Calu3 (cell line): ENCODE data around the gene HS6ST1. TPM values are rescaled to one million over a fixed set of nuclear protein-coding genes. Genes with fewer than 3 reads are reported as not detected.
A peak's percentile ranks its signal among the peaks of the same experiment; 100 is the strongest.
"Not testable (repeated sequence)": the region's sequence is repeated elsewhere in the genome, so short reads cannot be mapped to it uniquely, and the experiment has no call there.

Experiments used
- BruUV-seq: library from RNA; stranded (reverse); fragments of 400-500 nt; replicated peaks from 2 replicates; lab custom pipeline; 2021; lab: Mats Ljungman, UMichigan
- CTCF ChIA-PET: fragments of 300-600 bp; sonication (Branson Sonifier 250); formaldehyde crosslinking; loops from one replicate; lab custom pipeline; 2022; ENCODE audit warnings: antibody characterized with exemption; lab: Charles Lee
- DNase-seq: peaks from one replicate; pipeline ENCODE4 v3.0.0; 2022
- H3K27ac Mint-ChIP-seq: one replicate; pipeline ENCODE4 v1.8.0; 2022; ENCODE audit warnings: mixed read lengths; ENCODE audit not compliant: unreplicated experiment
- H3K27me3 Mint-ChIP-seq: one replicate; pipeline ENCODE4 v1.8.0; 2022; ENCODE audit warnings: mixed read lengths; ENCODE audit not compliant: unreplicated experiment
- H3K36me3 Mint-ChIP-seq: one replicate; pipeline ENCODE4 v1.8.0; 2022; ENCODE audit warnings: mild to moderate bottlenecking, moderate library complexity, mixed read lengths; ENCODE audit not compliant: insufficient read depth, unreplicated experiment
- H3K4me1 Mint-ChIP-seq: one replicate; pipeline ENCODE4 v1.8.0; 2022; ENCODE audit warnings: mild to moderate bottlenecking, low read depth, mixed read lengths; ENCODE audit not compliant: unreplicated experiment
- H3K4me3 Mint-ChIP-seq: one replicate; pipeline ENCODE4 v1.8.0; 2022; ENCODE audit warnings: mild to moderate bottlenecking, low read depth, moderate library complexity, mixed read lengths; ENCODE audit not compliant: unreplicated experiment
- H3K9me3 Mint-ChIP-seq: one replicate; pipeline ENCODE4 v1.8.0; 2022; ENCODE audit warnings: low read depth, mixed read lengths; ENCODE audit not compliant: unreplicated experiment
- intact Hi-C: fragments of 100-400 bp; cut with micrococcal nuclease; formaldehyde crosslinking; loops from one replicate; pipeline ENCODE4 v1.10.0; 2022; ENCODE audit not compliant: unreplicated experiment
- total RNA-seq: library from RNA; stranded (reverse); gene quantifications from 2 replicates; pipeline ENCODE4 v1.2.3, GENCODE V29; 2022
- TF ChIP-seq, protein P1 (sequence below): fragments of 200-600 bp; IDR thresholded peaks from one replicate; pipeline ENCODE4 v1.8.0; 2022; ENCODE audit warnings: antibody characterized with exemption; ENCODE audit not compliant: unreplicated experiment

Gene HS6ST1
- total RNA-seq, 1 experiment from 2014 or later = 34.6 TPM

DNA sequence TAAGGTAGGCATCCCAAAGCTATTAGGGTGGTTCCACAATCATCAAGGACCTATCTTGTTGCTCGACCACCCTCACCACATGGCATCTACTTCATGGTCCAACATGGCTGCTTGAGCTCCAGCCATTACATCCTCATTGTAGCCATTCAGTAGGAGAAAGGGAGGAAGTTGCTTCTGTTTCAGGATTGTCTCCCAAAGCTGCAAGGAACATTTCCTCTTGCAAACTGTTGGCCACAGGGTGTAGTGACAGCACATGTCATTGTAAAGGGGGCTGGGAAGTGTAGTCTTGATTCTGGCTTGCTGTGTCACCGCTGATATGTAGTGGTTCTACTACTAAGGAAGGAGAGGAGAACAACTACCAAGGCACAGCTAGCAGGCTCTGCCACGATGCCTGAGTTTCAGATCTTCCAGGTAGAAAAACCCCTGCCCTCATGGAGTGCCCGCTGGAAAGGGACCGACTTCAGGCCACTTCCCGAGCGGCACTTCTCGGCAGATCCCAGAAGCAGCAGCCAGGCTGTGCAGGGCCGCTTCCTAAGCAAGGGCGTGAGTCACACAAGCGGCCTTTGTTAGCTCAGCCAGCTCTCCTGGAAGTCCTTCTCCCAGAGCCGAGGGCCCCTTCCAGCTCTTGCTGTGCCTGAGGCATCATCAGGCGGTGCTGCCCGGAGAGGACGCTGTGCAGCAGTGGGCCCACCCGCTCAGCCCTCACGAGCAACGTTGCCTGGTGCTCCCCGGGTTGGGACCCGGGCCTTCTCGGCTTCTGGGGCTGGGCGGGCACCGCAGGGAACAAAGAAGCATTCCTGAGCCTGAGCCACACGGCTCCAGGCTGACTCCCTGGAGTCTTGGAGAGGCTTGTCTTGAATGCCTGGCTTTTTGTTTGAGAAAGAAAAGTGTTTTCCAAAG is 58.2 kb downstream of the HS6ST1 start:
- BruUV-seq = no TSS peak
- Mint-ChIP-seq H3K4me3 (no peak overlapping the region), H3K9me3 (no peaks in the 10 kb centered on the region), H3K27ac (no peak overlapping the region), H3K27me3 (no peaks in the 10 kb centered on the region), H3K36me3 (peaks cover 8% of the 10 kb centered on the region), H3K4me1 (no peaks in the 10 kb centered on the region)
- intact Hi-C loops = no loop called here
- DNase-seq = peak; percentile 60
- TF ChIP-seq, protein P1, sequence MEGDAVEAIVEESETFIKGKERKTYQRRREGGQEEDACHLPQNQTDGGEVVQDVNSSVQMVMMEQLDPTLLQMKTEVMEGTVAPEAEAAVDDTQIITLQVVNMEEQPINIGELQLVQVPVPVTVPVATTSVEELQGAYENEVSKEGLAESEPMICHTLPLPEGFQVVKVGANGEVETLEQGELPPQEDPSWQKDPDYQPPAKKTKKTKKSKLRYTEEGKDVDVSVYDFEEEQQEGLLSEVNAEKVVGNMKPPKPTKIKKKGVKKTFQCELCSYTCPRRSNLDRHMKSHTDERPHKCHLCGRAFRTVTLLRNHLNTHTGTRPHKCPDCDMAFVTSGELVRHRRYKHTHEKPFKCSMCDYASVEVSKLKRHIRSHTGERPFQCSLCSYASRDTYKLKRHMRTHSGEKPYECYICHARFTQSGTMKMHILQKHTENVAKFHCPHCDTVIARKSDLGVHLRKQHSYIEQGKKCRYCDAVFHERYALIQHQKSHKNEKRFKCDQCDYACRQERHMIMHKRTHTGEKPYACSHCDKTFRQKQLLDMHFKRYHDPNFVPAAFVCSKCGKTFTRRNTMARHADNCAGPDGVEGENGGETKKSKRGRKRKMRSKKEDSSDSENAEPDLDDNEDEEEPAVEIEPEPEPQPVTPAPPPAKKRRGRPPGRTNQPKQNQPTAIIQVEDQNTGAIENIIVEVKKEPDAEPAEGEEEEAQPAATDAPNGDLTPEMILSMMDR = no peak
- CTCF ChIA-PET = interaction anchor here (1.0 kb wide), 1 partner anchor 55 kb away, joined by 3 read pairs; no protein-coding TSS in a partner anchor

DNA sequence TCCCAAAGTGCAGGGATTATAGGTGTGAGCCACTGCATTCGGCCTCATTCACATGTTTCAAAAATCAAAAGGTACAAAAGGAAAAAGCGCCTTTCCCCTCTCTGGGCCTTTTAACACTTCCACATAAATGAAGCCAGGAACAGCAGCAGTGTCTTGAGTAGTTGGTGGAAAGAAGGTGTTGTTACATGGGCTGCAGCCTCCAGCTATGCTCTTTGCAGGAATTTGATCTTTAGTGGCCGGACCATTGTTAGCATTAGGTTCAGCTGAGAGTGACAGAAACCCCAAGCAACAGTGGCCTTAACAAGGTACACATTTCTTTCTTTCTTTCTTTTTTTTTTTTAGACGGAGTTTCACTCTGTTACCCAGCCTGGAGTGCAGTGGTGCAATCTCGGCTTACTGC is 59.1 kb downstream of the HS6ST1 start:
- no TSS peak for BruUV-seq
- Mint-ChIP-seq H3K9me3 (no peaks in the 10 kb centered on the region), H3K27me3 (no peaks in the 10 kb centered on the region), H3K4me1 (no peaks in the 10 kb centered on the region), H3K4me3 (no peak overlapping the region), H3K36me3 (peaks cover 8% of the 10 kb centered on the region), H3K27ac (no peak overlapping the region)
- TF ChIP-seq, protein P1 = no peak
- CTCF ChIA-PET = no interaction called here
- intact Hi-C loops = no loop called here
- no peak for DNase-seq

GRCh38 chr2:128258218-128258617 is 60.5 kb downstream of the HS6ST1 start:
- CTCF ChIA-PET = no interaction called here
- Mint-ChIP-seq H3K27ac (no peak overlapping the region), H3K27me3 (no peaks in the 10 kb centered on the region), H3K4me1 (no peaks in the 10 kb centered on the region), H3K36me3 (peaks cover 5% of the 10 kb centered on the region), H3K9me3 (no peaks in the 10 kb centered on the region), H3K4me3 (no peak overlapping the region)
- BruUV-seq = no TSS peak
- intact Hi-C loops = no loop called here
- no peak for DNase-seq
- TF ChIP-seq, protein P1 = no peak

DNA sequence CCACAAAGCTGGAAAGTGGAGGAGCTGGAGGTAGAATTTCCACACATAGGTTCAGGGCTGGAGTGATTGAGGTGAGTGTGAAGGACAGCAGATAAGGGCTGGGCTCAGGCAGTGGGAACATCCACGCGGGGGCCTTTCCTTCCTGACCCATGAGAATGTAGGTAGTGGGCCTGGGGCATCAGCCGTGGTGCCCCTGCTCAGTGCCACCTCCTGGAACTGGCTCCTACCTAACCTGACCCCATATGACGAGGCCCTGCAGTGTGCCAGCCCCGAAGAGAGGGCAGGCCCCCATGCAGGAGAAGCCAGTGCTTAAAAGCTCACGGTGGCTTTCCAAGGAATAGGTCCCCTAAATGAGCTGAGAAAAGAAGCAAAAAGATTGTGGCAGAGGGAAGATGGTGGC is 66.2 kb downstream of the HS6ST1 start:
- Mint-ChIP-seq H3K4me3 (no peak overlapping the region), H3K9me3 (no peaks in the 10 kb centered on the region), H3K4me1 (no peaks in the 10 kb centered on the region), H3K36me3 (no peaks in the 10 kb centered on the region), H3K27ac (no peak overlapping the region), H3K27me3 (no peaks in the 10 kb centered on the region)
- intact Hi-C loops = no loop called here
- TF ChIP-seq, protein P1 = no peak
- DNase-seq = no peak
- BruUV-seq = no TSS peak
- CTCF ChIA-PET = no interaction called here

- H3K36me3 Mint-ChIP-seq, H3K9me3 Mint-ChIP-seq, intact Hi-C loops, CTCF ChIA-PET, H3K4me3 Mint-ChIP-seq, H3K27ac Mint-ChIP-seq, DNase-seq, H3K27me3 Mint-ChIP-seq, H3K4me1 Mint-ChIP-seq, BruUV-seq: not testable (repeated sequence)
Measured at GRCh38 chr2:128252086-128252485, 66.6 kb downstream of the HS6ST1 start.
